NCI-H345 treated with DMSO at 0.1 percent for 48 hours (cell line): ENCODE results near the gene AMY1C.
"Not testable (repeated sequence)": the region's sequence is repeated elsewhere in the genome, so short reads cannot be mapped to it uniquely, and the experiment has no call there.

Source experiments
- DNase-seq: peaks from one replicate; lab custom pipeline; 2025; ENCODE audit not compliant: unreplicated experiment; lab: John Stamatoyannopoulos, UW

Gene AMY1C

GRCh38 chr1:103749598-103749997, at the start of gene AMY1C:
Gene AMY1C, plus strand, starts transcription at chr1:103749898. Its CDS starts 572 bp downstream, at chr1:103750470.
- DNase-seq: not testable (repeated sequence)

GRCh38 chr1:103700669-103701068, 49.0 kb upstream of the AMY1C start:
- DNase-seq: not testable (repeated sequence)

- DNase-seq: not testable (repeated sequence)
These were observed 48.4 kb upstream of the AMY1C start for GRCh38 chr1:103701256-103701655.

- not testable (repeated sequence) for DNase-seq
These were observed 42.0 kb upstream of the AMY1C start for GRCh38 chr1:103707670-103708069.

- DNase-seq: not testable (repeated sequence)
These were observed 39.3 kb upstream of the AMY1C start for GRCh38 chr1:103710381-103710780.

- DNase-seq: not testable (repeated sequence)
These were observed 32.3 kb upstream of the AMY1C start for GRCh38 chr1:103717404-103717803.

- DNase-seq: not testable (repeated sequence)
These were observed 28.2 kb upstream of the AMY1C start for GRCh38 chr1:103721473-103721872.

- not testable (repeated sequence) for DNase-seq
These were observed 14.4 kb upstream of the AMY1C start for GRCh38 chr1:103735334-103735733.

GRCh38 chr1:103738031-103738430, 11.7 kb upstream of the AMY1C start:
- not testable (repeated sequence) for DNase-seq

GRCh38 chr1:103744449-103744848, 5.2 kb upstream of the AMY1C start:
- not testable (repeated sequence) for DNase-seq

- not testable (repeated sequence) for DNase-seq
These were observed 4.7 kb upstream of the AMY1C start for GRCh38 chr1:103745040-103745439.

GRCh38 chr1:103748273-103748672, 1.4 kb upstream of the AMY1C start:
- not testable (repeated sequence) for DNase-seq

- no peak for DNase-seq
These were observed 12.2 kb downstream of the AMY1C start for GRCh38 chr1:103761896-103762295.

- no peak for DNase-seq
These were observed 30.2 kb downstream of the AMY1C start for GRCh38 chr1:103779932-103780331.

- no peak for DNase-seq
These were observed 34.3 kb downstream of the AMY1C start for GRCh38 chr1:103783944-103784377.

- peak; percentile 3 for DNase-seq
These were observed 38.7 kb downstream of the AMY1C start for GRCh38 chr1:103788377-103788776.

GRCh38 chr1:103790172-103790571, 40.5 kb downstream of the AMY1C start:
- DNase-seq: no peak
